ENCODE data around the gene MTAP. TPM values are rescaled to one million over a fixed set of nuclear protein-coding genes. Genes with fewer than 3 reads are reported as not detected.

MTAP gene
- total RNA-seq, 4 donors from 2014 or later, result 20.4 to 50.2 (median 30.4) TPM

DNA sequence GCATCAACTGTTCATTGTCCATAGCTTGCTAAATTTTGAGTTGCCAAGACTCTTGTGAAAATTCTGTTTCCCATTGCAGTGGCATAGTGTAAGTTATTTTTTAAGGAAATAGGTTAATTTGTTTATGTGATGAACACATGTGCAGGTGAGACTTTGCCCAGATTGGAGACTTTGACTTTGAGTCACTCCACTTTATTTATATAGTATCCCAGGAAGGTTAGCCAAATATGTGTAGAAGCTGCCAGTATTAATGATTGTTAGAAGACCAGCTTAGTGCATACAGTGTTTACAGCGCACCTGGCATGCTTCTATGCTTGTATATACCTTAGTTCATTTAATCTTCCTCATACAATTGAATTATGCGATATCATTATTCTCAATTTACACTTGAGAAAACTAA lies 51.0 kb downstream of the MTAP start:
- Histone ChIP-seq H3K9me3 (peaks cover 0 to 10% (median 2%) of the 10 kb centered on the region in 4 donors), H3K4me3 (no peak overlapping the region), H3K36me3 (peaks cover 0 to 80% (median 0%) of the 10 kb centered on the region in 3 donors), H3K27ac (no peak overlapping the region), H3K4me1 (peaks cover 0 to 6% (median 0%) of the 10 kb centered on the region in 4 donors), H3K27me3 (no peaks in the 10 kb centered on the region)
- WGBS, 2 donors, result 96 to 98% methylated on average over 2 of the region's 2 CpGs
- no peak for DNase-seq (ENCODE audit: low spot score in 2 of 2)
- TF ChIP-seq EP300 (IDR thresholded peaks at IDR 0.05) (no peak), POLR2A (IDR thresholded peaks at IDR 0.05) (no peak)
- TF ChIP-seq, protein P1, sequence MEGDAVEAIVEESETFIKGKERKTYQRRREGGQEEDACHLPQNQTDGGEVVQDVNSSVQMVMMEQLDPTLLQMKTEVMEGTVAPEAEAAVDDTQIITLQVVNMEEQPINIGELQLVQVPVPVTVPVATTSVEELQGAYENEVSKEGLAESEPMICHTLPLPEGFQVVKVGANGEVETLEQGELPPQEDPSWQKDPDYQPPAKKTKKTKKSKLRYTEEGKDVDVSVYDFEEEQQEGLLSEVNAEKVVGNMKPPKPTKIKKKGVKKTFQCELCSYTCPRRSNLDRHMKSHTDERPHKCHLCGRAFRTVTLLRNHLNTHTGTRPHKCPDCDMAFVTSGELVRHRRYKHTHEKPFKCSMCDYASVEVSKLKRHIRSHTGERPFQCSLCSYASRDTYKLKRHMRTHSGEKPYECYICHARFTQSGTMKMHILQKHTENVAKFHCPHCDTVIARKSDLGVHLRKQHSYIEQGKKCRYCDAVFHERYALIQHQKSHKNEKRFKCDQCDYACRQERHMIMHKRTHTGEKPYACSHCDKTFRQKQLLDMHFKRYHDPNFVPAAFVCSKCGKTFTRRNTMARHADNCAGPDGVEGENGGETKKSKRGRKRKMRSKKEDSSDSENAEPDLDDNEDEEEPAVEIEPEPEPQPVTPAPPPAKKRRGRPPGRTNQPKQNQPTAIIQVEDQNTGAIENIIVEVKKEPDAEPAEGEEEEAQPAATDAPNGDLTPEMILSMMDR (IDR thresholded peaks at IDR 0.05), result no peak

GRCh38 chr9:21854119-21854518 lies 51.7 kb downstream of the MTAP start:
- DNase-seq (ENCODE audit: low spot score in 2 of 2), result no peak

DNA sequence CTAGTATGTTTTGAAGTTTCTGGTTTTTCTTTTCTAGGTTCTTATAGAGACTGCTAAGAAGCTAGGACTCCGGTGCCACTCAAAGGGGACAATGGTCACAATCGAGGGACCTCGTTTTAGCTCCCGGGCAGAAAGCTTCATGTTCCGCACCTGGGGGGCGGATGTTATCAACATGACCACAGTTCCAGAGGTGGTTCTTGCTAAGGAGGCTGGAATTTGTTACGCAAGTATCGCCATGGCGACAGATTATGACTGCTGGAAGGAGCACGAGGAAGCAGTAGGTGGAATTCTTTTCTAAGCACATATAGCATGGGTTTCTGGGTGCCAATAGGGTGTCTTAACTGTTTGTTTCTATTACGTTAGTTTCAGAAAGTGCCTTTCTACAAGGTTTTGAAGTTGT lies 52.2 kb downstream of the MTAP start:
- peaks cover 0 to 80% (median 0%) of the 10 kb centered on the region in 3 donors for H3K36me3 ChIP-seq
- WGBS, 2 donors, result 88% methylated on average over 11 of the region's 11 CpGs
- DNase-seq (ENCODE audit: low spot score in 2 of 2), result no peak

More at GRCh38 chr9:21854119-21854518, 51.7 kb downstream of the MTAP start:
- H3K4me3 ChIP-seq, result no peak overlapping the region
- peaks cover 0 to 3% (median 0%) of the 10 kb centered on the region in 4 donors for H3K9me3 ChIP-seq
- no peaks in the 10 kb centered on the region for H3K27me3 ChIP-seq
- 87 to 93% methylated on average over 4 of the region's 4 CpGs for WGBS, 2 donors
- TF ChIP-seq POLR2A (IDR thresholded peaks at IDR 0.05), result no peak
- TF ChIP-seq, protein P1 (IDR thresholded peaks at IDR 0.05), result no peak
- no peak for TF ChIP-seq EP300 (IDR thresholded peaks at IDR 0.05)
- peaks cover 0 to 6% (median 0%) of the 10 kb centered on the region in 4 donors for H3K4me1 ChIP-seq
- H3K27ac ChIP-seq, result no peak overlapping the region
- peaks cover 0 to 80% (median 0%) of the 10 kb centered on the region in 3 donors for H3K36me3 ChIP-seq

DNA sequence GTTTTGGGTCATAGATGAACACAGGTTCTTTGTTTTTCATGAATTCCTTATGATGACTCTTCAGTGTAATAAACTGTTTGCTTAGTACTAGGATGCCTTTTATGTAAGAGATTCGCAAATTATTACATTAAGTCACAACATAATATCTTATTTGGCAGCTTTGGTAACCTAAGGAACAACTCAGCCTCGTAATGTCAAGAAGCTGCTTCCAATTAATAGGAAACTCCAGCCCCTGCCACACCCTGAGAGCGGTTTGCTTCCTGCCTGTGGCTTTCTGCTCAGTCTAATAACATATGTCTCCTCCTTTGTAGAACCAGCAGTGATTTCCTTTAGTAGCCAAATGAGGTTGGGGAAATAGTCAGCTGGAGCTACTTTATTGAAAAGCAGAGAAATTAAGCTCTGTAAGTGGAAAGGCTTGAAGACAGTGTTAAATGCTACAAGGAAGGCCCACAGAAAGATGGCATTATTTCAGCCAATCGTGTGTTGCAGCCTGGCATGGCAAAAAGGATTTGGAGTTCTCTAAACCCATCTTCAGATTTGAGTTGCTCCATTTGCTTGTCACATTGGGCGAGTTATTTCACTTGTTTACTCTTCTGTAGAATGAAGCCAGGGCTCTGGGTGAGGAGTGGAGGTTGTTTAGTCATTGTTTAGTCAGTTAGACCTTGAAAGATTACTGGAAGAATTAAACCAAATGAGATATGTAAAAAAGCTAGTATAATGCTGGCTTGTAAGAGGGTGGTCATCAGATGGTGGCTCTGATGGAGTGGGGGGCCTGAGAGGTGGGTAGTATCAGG lies 54.1 kb downstream of the MTAP start:
- TF ChIP-seq POLR2A (IDR thresholded peaks at IDR 0.05) (no peak), EP300 (IDR thresholded peaks at IDR 0.05) (no peak)
- TF ChIP-seq, protein P1 (IDR thresholded peaks at IDR 0.05), result no peak
- Histone ChIP-seq H3K27ac (no peak overlapping the region), H3K4me3 (no peak overlapping the region), H3K4me1 (peaks cover 0 to 6% (median 0%) of the 10 kb centered on the region in 4 donors), H3K36me3 (peaks cover 0 to 80% (median 0%) of the 10 kb centered on the region in 3 donors), H3K27me3 (no peaks in the 10 kb centered on the region), H3K9me3 (no peaks in the 10 kb centered on the region)
- DNase-seq (ENCODE audit: low spot score in 2 of 2), result no peak
- 67 to 81% methylated on average over 5 of the region's 5 CpGs for WGBS, 2 donors

More for the DNA sequence above, 52.2 kb downstream of the MTAP start:
- no peaks in the 10 kb centered on the region for H3K9me3 ChIP-seq
- no peak overlapping the region for H3K27ac ChIP-seq
- H3K27me3 ChIP-seq, result no peaks in the 10 kb centered on the region
- H3K4me3 ChIP-seq, result no peak overlapping the region
- peaks cover 0 to 6% (median 0%) of the 10 kb centered on the region in 4 donors for H3K4me1 ChIP-seq
- TF ChIP-seq EP300 (IDR thresholded peaks at IDR 0.05) (no peak), POLR2A (IDR thresholded peaks at IDR 0.05) (no peak)
- TF ChIP-seq, protein P1 (IDR thresholded peaks at IDR 0.05), result no peak

- no peak for DNase-seq (ENCODE audit: low spot score in 2 of 2)
- peaks cover 0 to 6% (median 0%) of the 10 kb centered on the region in 4 donors for H3K9me3 ChIP-seq
- no peaks in the 10 kb centered on the region for H3K27me3 ChIP-seq
- H3K4me3 ChIP-seq, result no peak overlapping the region
- H3K36me3 ChIP-seq, result peaks cover 0 to 85% (median 0%) of the 10 kb centered on the region in 3 donors
- WGBS, 2 donors, result 85% methylated on average over 1 of the region's 1 CpG
- TF ChIP-seq, protein P1 (IDR thresholded peaks at IDR 0.05), result no peak
- TF ChIP-seq POLR2A (IDR thresholded peaks at IDR 0.05) (no peak), EP300 (IDR thresholded peaks at IDR 0.05) (no peak)
- no peak overlapping the region for H3K27ac ChIP-seq
- H3K4me1 ChIP-seq, result no peaks in the 10 kb centered on the region
These were observed 60.4 kb downstream of the MTAP start for GRCh38 chr9:21862871-21863270.
